ENCODE measurements around the gene PPIH.

DNA sequence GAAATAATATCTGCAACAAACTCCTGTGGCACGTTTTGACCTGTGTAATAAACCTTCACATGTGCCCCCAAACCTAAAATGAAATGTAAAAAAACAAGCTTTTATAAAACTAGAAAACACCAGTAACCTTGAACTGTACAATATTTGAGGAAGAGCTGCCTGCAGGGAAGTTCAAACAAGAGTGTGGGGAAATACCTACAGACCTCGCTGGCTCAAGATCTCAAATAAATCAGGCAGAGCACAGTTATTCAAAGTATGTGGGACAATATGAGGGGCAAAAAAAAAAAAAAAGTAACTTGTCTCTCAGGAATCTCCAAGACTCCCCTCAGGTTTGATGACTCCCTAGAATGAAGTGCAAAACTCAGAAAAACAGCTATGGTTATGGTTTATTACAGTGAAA is 37.9 kb upstream of the PPIH start:
- TF ChIP-seq, protein P1, sequence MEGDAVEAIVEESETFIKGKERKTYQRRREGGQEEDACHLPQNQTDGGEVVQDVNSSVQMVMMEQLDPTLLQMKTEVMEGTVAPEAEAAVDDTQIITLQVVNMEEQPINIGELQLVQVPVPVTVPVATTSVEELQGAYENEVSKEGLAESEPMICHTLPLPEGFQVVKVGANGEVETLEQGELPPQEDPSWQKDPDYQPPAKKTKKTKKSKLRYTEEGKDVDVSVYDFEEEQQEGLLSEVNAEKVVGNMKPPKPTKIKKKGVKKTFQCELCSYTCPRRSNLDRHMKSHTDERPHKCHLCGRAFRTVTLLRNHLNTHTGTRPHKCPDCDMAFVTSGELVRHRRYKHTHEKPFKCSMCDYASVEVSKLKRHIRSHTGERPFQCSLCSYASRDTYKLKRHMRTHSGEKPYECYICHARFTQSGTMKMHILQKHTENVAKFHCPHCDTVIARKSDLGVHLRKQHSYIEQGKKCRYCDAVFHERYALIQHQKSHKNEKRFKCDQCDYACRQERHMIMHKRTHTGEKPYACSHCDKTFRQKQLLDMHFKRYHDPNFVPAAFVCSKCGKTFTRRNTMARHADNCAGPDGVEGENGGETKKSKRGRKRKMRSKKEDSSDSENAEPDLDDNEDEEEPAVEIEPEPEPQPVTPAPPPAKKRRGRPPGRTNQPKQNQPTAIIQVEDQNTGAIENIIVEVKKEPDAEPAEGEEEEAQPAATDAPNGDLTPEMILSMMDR (IDR thresholded peaks at IDR 0.05; ENCODE audit: poor library complexity, severe bottlenecking), result no peak
- TF ChIP-seq EZH2 (IDR thresholded peaks at IDR 0.05; ENCODE audit: borderline replicate concordance, insufficient read depth, low read length, poor library complexity, severe bottlenecking) (no peak), RAD21 (conservative IDR thresholded peaks at IDR 0.05) (no peak), SMC3 (conservative IDR thresholded peaks at IDR 0.05; ENCODE audit: poor library complexity) (no peak), POLR2AphosphoS5 (IDR thresholded peaks at IDR 0.05) (no peak), EP300 (conservative IDR thresholded peaks at IDR 0.05; ENCODE audit: poor library complexity, severe bottlenecking) (no peak), TAF1 (IDR thresholded peaks at IDR 0.05; ENCODE audit: low read depth) (no peak)
- TF ChIP-seq, protein P2, sequence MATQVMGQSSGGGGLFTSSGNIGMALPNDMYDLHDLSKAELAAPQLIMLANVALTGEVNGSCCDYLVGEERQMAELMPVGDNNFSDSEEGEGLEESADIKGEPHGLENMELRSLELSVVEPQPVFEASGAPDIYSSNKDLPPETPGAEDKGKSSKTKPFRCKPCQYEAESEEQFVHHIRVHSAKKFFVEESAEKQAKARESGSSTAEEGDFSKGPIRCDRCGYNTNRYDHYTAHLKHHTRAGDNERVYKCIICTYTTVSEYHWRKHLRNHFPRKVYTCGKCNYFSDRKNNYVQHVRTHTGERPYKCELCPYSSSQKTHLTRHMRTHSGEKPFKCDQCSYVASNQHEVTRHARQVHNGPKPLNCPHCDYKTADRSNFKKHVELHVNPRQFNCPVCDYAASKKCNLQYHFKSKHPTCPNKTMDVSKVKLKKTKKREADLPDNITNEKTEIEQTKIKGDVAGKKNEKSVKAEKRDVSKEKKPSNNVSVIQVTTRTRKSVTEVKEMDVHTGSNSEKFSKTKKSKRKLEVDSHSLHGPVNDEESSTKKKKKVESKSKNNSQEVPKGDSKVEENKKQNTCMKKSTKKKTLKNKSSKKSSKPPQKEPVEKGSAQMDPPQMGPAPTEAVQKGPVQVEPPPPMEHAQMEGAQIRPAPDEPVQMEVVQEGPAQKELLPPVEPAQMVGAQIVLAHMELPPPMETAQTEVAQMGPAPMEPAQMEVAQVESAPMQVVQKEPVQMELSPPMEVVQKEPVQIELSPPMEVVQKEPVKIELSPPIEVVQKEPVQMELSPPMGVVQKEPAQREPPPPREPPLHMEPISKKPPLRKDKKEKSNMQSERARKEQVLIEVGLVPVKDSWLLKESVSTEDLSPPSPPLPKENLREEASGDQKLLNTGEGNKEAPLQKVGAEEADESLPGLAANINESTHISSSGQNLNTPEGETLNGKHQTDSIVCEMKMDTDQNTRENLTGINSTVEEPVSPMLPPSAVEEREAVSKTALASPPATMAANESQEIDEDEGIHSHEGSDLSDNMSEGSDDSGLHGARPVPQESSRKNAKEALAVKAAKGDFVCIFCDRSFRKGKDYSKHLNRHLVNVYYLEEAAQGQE (IDR thresholded peaks at IDR 0.05; ENCODE audit: borderline replicate concordance), result no peak

Data from neural cell (in vitro differentiated cells).